IPS DF 6.9 (cell line): Measurements from ENCODE around the gene KIAA1210.

Experiments used
- DNase-seq: peaks from one replicate; pipeline ENCODE4 v3.0.0-alpha.2; 2013; ENCODE audit warnings: low read depth, low spot score
- H3K27ac ChIP-seq: one replicate; pipeline ENCODE4 v1.5.1; 2013; ENCODE audit warnings: low read length, control low read depth
- H3K27me3 ChIP-seq: 2 replicates; pipeline ENCODE4 v1.6.1; 2013; ENCODE audit warnings: mild to moderate bottlenecking, low read length; ENCODE audit not compliant: control insufficient read depth, insufficient read depth
- H3K36me3 ChIP-seq: 2 replicates; pipeline ENCODE4 v1.6.1; 2013; ENCODE audit warnings: low read length; ENCODE audit not compliant: control insufficient read depth, insufficient read depth
- H3K4me1 ChIP-seq: 2 replicates; pipeline ENCODE4 v1.6.1; 2013; ENCODE audit warnings: low read length; ENCODE audit not compliant: control insufficient read depth, insufficient read depth
- H3K4me3 ChIP-seq: 2 replicates; pipeline ENCODE4 v1.5.1; 2013; ENCODE audit warnings: mild to moderate bottlenecking, low read length
- H3K9me3 ChIP-seq: 2 replicates; pipeline ENCODE4 v1.6.1; 2013; ENCODE audit warnings: low read length, inconsistent platforms; ENCODE audit not compliant: control insufficient read depth, insufficient read depth
- WGBS: extraction: QIAGEN DNeasy Blood & Tissue Kit; methylation state at CpG from one replicate; pipeline ENCODE4 v1.1.7; 2013; ENCODE audit warnings: mixed read lengths, missing lambda C conversion rate; ENCODE audit not compliant: insufficient read length, insufficient coverage; 5-methylcytosine and 5-hydroxymethylcytosine counted together

Gene KIAA1210

GRCh38 chrX:119071381-119071780 lies 56.2 kb downstream of the KIAA1210 start:
- no peaks in the 10 kb centered on the region for H3K27me3 ChIP-seq
- no peak overlapping the region for H3K27ac ChIP-seq
- no peaks in the 10 kb centered on the region for H3K9me3 ChIP-seq
- no peak overlapping the region for H3K4me3 ChIP-seq
- H3K4me1 ChIP-seq: no peaks in the 10 kb centered on the region
- H3K36me3 ChIP-seq: no peaks in the 10 kb centered on the region
- no CpG with 5 or more reads among the region's 2 CpGs for WGBS
- no peak for DNase-seq

- Histone ChIP-seq H3K36me3 (no peaks in the 10 kb centered on the region), H3K27me3 (no peaks in the 10 kb centered on the region), H3K27ac (no peak overlapping the region), H3K9me3 (no peaks in the 10 kb centered on the region), H3K4me1 (no peaks in the 10 kb centered on the region), H3K4me3 (no peak overlapping the region)
- no CpG with 5 or more reads among the region's 1 CpG for WGBS
- no peak for DNase-seq
These were observed 57.9 kb downstream of the KIAA1210 start for GRCh38 chrX:119069762-119070161.

DNA sequence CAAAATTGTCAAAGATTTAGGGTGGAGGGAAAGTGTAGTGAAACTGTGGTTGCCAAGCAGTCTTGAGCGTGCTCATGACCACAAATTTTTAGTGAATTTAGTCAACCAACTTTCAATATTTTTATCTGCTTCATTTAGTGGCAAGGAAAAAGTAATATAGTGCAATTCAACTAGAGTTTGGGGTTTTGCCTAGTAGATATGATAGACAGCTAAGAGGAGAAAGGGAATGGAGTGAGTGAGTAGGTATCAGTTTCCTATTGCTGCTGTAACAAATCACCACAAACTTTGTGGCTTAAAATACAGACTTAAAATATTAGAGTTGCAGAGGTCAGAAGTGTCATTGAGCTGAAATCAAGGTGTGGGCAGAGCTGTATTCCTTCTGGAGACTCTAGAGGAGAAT lies 58.5 kb downstream of the KIAA1210 start:
- no peaks in the 10 kb centered on the region for H3K4me1 ChIP-seq
- H3K27ac ChIP-seq: no peak overlapping the region
- no peak for DNase-seq
- H3K4me3 ChIP-seq: no peak overlapping the region
- H3K36me3 ChIP-seq: no peaks in the 10 kb centered on the region
- H3K9me3 ChIP-seq: no peaks in the 10 kb centered on the region
- no peaks in the 10 kb centered on the region for H3K27me3 ChIP-seq
- no CpG with 5 or more reads among the region's 1 CpG for WGBS

- Histone ChIP-seq H3K4me1 (no peaks in the 10 kb centered on the region), H3K36me3 (no peaks in the 10 kb centered on the region), H3K27ac (no peak overlapping the region), H3K4me3 (no peak overlapping the region), H3K9me3 (no peaks in the 10 kb centered on the region), H3K27me3 (no peaks in the 10 kb centered on the region)
- DNase-seq: no peak
- WGBS: no CpG with 5 or more reads among the region's 7 CpGs
These were observed 60.4 kb downstream of the KIAA1210 start for GRCh38 chrX:119067023-119067739.

DNA sequence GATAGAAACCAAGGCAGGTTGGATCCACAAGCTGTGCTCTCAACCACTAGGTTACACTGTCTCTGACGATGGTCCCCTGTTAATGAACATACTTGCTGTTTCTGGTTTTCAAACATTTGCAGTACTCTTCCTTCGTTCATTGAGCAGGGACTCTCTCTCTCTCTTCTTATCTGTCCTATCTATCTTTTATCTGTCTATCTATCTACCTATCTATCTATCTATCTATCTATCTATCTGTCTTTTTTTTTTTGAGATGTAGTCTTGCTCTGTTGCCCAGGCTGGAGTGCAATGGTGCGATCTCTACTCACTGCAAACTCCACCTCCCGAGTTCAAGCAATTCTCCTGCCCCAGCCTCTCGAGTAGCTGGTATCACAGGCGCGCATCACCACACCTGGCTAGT lies 64.2 kb downstream of the KIAA1210 start:
- no CpG with 5 or more reads among the region's 7 CpGs for WGBS
- Histone ChIP-seq H3K36me3 (no peaks in the 10 kb centered on the region), H3K27ac (no peak overlapping the region), H3K4me3 (no peak overlapping the region), H3K9me3 (no peaks in the 10 kb centered on the region), H3K4me1 (no peaks in the 10 kb centered on the region), H3K27me3 (no peaks in the 10 kb centered on the region)
- no peak for DNase-seq

- DNase-seq: no peak
- Histone ChIP-seq H3K27me3 (no peaks in the 10 kb centered on the region), H3K9me3 (no peaks in the 10 kb centered on the region), H3K4me3 (no peak overlapping the region), H3K27ac (no peak overlapping the region), H3K4me1 (no peaks in the 10 kb centered on the region), H3K36me3 (no peaks in the 10 kb centered on the region)
- WGBS: no CpG with 5 or more reads among the region's 6 CpGs
These were observed 64.8 kb downstream of the KIAA1210 start for GRCh38 chrX:119062750-119063374.

- H3K27me3 ChIP-seq: no peaks in the 10 kb centered on the region
- no CpG with 5 or more reads among the region's 2 CpGs for WGBS
- no peaks in the 10 kb centered on the region for H3K36me3 ChIP-seq
- H3K27ac ChIP-seq: no peak overlapping the region
- H3K9me3 ChIP-seq: no peaks in the 10 kb centered on the region
- DNase-seq: no peak
- H3K4me1 ChIP-seq: no peaks in the 10 kb centered on the region
- H3K4me3 ChIP-seq: no peak overlapping the region
These were observed 71.9 kb downstream of the KIAA1210 start for GRCh38 chrX:119055687-119056086.

DNA sequence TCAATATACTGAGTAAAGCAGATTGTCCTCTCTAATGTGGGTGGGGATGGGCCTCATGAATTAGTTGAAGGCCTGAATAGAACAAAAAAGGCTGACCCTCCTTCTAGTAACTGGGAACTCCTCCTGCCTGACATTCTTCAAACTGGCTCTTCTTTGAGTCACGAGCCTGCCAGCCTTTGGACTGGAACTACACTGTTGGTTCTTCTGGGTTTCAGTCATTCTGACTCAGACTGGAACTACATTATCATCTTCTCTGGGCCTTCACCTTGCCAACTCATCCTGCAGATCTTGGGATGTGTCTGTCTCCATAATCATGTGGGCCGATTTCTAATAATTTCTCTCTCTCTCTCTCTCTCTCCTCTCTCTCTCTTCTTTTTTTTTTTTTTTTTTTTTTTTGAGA lies 81.7 kb downstream of the KIAA1210 start:
- Histone ChIP-seq H3K27me3 (no peaks in the 10 kb centered on the region), H3K36me3 (no peaks in the 10 kb centered on the region), H3K4me3 (no peak overlapping the region), H3K27ac (no peak overlapping the region), H3K9me3 (no peaks in the 10 kb centered on the region), H3K4me1 (no peaks in the 10 kb centered on the region)
- no peak for DNase-seq
- no CpG with 5 or more reads among the region's 2 CpGs for WGBS

DNA sequence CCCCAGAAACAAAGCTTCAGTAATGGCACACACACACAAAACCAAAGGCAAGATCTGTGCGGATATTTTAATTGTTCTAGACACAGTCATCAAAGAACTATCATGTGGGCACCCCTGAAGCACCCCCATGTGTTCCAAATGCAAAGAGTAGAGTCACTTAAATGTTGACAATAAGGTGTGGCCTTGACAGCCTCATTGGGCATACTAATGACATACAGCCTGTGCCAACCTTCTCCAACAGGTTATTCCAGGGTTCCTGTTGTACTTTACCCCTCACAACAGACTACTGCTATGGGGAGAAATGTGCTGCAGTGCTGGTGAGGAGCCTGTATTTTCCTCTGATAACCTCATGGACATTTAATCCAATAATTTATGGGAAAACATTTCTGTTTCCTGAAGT lies 84.6 kb downstream of the KIAA1210 start:
- no CpG with 5 or more reads among the region's 1 CpG for WGBS
- DNase-seq: no peak
- H3K27ac ChIP-seq: no peak overlapping the region
- no peaks in the 10 kb centered on the region for H3K9me3 ChIP-seq
- no peaks in the 10 kb centered on the region for H3K4me1 ChIP-seq
- H3K36me3 ChIP-seq: no peaks in the 10 kb centered on the region
- no peaks in the 10 kb centered on the region for H3K27me3 ChIP-seq
- no peak overlapping the region for H3K4me3 ChIP-seq

DNA sequence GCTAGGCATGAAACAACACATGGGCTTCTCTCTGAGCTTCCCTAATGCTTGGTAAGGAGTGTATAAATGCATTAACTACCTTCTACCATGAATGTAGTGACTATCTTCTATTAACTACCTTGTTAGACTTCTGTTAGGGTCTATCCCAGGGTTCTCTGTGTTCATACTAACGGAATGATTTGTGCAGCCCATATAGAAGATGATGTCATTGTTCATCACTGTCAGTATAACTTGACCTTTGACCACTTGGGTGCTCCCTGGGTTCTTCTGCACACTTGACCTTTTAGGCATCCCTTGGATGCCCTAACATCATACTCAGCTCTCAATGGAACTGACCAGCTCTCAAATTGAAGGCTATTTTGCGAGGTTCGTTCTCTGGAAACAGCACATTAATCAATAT lies 85.6 kb downstream of the KIAA1210 start:
- Histone ChIP-seq H3K9me3 (no peaks in the 10 kb centered on the region), H3K27me3 (no peaks in the 10 kb centered on the region), H3K27ac (no peak overlapping the region), H3K4me1 (no peaks in the 10 kb centered on the region), H3K36me3 (no peaks in the 10 kb centered on the region), H3K4me3 (no peak overlapping the region)
- WGBS: no CpG with 5 or more reads among the region's 3 CpGs
- no peak for DNase-seq

- DNase-seq: no peak
- no peak overlapping the region for H3K4me3 ChIP-seq
- H3K9me3 ChIP-seq: no peaks in the 10 kb centered on the region
- no peaks in the 10 kb centered on the region for H3K4me1 ChIP-seq
- H3K27me3 ChIP-seq: no peaks in the 10 kb centered on the region
- H3K36me3 ChIP-seq: no peaks in the 10 kb centered on the region
- no CpG with 5 or more reads among the region's 4 CpGs for WGBS
- H3K27ac ChIP-seq: no peak overlapping the region
These were observed 86.4 kb downstream of the KIAA1210 start for GRCh38 chrX:119041175-119041574.
